ENCODE results near the gene DMRT2.

Gene DMRT2

DNA sequence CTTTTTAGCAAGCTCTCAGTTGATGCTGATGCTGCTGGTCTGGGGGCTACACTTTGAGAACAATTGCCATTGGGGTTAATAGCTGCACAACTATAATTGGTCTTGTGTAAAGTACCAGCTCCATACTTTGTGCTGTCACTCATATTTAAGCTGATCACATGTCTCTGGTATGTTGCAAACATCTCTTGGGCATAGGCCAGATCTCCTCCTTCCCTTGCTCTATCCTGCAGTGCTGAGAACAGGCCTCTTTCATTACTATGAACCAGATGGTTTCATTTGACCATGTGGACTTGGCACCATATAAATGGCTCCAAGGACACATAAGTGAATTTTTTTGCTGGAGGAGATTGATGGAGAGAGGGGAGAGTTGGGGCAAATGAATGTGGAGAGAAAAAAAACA is 48.4 kb downstream of the DMRT2 start:
- DNase-seq: no peak

GRCh38 chr9:1100201-1100600 is 50.0 kb downstream of the DMRT2 start:
- no peak for DNase-seq

DNA sequence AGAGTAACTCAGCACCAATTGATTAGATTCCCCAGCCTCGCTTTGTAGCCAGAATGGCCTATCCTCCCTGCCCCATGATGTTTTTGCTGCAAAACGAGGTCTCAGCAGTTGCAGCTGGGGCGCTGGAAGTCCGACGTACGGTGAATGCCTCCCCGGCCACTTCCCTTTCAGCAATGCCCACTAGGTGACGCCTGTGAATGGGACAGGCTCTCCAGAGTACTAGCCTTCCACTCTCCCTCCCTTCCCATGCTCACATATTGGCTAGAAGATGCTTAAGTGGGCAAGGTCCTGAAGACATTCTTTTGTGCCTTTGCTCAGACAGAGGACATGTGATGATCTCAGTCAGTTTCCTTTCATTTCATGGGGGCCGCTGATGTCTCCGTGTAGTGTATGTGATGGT is 50.8 kb downstream of the DMRT2 start:
- DNase-seq: no peak

DNA sequence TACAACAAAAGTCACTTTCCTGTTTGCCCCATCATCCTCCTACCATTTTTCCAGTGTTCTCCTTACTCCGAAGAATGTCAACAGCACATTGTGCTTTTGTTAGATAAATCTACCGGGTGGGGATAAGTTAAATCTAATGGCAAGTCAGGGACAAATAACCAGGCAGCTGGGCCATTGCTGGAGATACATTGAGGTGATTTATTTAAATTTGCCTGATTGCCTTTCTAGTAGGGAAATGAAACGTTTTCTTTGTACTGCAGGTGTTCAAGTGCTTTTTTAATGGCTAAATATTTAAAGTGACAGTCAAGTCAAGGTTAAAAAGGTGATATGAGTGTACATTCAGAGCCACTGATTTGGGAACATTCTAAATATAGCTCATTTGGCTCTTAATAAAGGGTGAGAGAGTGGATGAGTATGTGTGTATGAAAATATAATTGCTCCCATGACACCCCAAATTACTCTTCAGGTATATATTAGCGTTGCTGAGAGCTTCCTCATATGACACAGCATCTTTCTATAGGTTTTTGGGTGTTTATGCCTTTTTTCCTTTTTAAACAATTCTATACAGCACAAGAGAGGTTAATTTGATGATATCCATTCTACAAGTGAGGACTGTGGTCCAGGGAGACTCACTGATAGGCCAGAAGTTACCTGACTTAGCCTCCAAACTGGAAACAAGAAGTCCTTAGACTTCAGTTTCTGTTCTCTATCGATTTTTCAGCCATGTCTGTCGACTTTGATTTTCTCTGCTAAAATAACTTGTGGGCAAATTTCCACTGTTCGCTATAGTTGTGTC is 51.9 kb downstream of the DMRT2 start:
- DNase-seq: no peak

DNA sequence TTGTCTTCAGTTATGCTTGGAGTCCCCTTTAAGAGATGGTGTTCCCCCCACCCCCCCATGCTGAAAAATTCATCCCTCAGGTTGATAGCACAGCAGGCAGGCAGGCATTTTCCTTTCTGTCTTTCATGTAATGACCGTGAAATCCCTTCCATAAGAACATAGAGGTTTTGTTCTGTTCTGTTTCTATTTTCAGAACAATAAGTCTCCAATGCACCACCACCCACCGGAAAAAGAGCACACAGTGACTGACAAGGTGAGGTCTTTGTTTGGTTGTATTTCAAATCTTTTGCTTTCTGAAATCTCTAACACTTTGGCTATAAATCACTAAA is 52.4 kb downstream of the DMRT2 start:
- DNase-seq: no peak

Measured in NCI-H187 (cell line).